Effector memory CD4-positive, alpha-beta T cell (primary cell): Measurements from ENCODE around the gene EMP1.
A peak's percentile ranks its signal among the peaks of the same experiment; 100 is the strongest.

Experiments
- DNase-seq, 3 donors: peaks; one replicate each; pipeline ENCODE4 v3.0.0-alpha.2; 2020
- H3K27ac ChIP-seq: 2 replicates; pipeline ENCODE4 v1.7.0; 2013; ENCODE audit warnings: mild to moderate bottlenecking, low read length, moderate library complexity; ENCODE audit not compliant: insufficient read depth, poor library complexity, severe bottlenecking
- H3K27me3 ChIP-seq: replicated peaks from 2 replicates; pipeline ENCODE4 v1.7.0; 2013; ENCODE audit warnings: mild to moderate bottlenecking, low read length; ENCODE audit not compliant: insufficient read depth, control insufficient read depth, poor library complexity, severe bottlenecking
- H3K36me3 ChIP-seq: 2 replicates; pipeline ENCODE4 v1.7.0; 2013; ENCODE audit warnings: mild to moderate bottlenecking, low read length, moderate library complexity; ENCODE audit not compliant: control insufficient read depth, insufficient read depth
- H3K4me1 ChIP-seq: 2 replicates; pipeline ENCODE4 v1.7.0; 2013; ENCODE audit warnings: low read length, mild to moderate bottlenecking; ENCODE audit not compliant: control insufficient read depth, insufficient read depth, poor library complexity, severe bottlenecking
- H3K4me3 ChIP-seq: 2 replicates; pipeline ENCODE4 v1.7.0; 2013; ENCODE audit warnings: low read length, low read depth, mild to moderate bottlenecking; ENCODE audit not compliant: insufficient read depth, poor library complexity, severe bottlenecking
- H3K9me3 ChIP-seq: 2 replicates; pipeline ENCODE4 v1.7.0; 2013; ENCODE audit warnings: mild to moderate bottlenecking, low read length, moderate library complexity; ENCODE audit not compliant: control insufficient read depth

EMP1 gene

DNA sequence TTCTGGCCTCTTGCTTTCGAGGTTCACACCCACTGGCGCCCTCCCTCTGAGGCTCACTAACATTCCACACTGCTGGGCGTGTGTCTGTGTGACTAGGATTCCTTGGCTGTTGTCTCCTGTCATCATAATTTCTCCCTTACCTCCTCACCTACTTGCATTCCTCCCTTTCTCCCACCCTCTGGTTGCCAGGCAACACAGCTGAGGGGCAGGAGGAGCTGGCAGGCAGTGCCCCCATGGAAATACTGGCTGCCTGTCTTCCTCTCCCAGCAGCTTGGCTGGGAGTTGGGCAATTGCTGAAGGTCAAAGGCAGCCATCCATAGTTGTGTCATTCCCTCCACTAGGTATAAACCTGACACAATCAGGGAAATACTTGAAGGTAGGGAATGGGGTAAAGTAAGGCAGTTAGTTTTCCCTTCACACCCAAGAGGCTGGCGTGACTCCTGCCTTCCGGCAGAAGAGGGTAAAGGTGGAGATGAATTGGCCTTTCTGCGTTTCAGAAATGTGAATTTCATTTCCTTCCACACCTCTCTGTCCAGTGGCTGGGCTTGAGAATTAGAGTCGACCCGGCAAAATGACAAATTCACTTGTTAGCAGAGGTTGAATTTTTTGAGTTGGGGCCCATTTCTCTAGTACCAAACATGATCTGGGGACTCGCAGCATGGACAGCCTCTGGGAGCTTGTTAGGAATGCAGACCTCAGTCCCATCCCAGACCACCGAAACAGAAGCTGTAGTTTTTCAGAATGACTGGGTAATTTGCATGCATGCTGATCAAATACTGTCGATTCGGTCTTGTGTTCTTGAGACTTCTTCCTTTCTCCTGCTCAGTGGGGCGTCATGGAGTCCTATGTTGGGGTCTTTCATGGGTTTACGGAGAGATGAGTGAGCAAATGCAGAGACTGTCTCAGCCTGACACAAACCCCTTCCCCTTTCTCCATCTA is 24.3 kb upstream of the EMP1 start:
- no peak overlapping the region for H3K4me3 ChIP-seq

DNA sequence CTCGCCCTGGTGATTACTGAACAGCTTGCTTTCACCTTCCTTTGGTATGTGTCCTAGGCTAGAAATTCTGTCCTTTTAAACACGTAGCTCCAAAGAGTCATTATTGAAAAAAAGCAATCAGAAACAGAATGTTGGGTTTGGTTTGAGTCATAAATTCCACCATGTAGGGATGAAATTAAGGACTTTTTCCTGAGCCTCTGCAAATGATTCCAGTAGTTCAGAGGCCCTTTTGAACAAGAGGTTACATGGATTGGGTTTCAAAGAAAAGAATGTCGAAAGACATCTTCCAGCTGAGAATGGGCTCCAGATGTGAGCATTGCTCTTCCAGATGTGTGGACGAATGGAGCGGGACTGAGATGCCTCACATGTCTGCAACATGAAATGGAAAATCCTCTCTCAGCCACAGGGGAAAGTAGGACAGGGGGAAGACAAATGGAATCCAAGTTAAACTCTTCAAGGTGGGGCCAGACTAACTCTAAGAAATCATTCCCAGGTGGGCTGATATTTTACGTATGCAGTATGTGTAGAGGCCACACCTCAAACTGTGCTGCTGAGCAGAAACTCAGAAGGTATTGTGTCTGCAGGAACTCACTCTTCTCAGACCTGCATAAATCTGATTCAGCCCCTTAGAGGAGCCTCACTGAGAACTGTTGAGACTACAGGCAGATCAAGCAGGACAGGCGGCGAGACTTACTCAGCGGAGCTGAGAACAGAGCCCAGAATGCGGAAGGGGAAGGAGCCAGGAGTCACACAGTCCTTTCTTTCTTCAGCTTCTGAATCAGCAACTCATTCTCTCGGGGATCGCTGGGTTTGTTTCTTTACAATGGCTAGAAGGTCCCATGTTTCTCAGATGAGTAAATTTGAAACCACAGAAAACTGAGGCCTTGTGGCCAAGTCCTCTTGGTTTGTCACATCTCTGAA is 23.3 kb upstream of the EMP1 start:
- no peak overlapping the region for H3K27ac ChIP-seq
- no peaks in the 10 kb centered on the region for H3K36me3 ChIP-seq
- DNase-seq: no peak
- H3K4me1 ChIP-seq: no peaks in the 10 kb centered on the region
- no peak overlapping the region for H3K4me3 ChIP-seq
- no peaks in the 10 kb centered on the region for H3K9me3 ChIP-seq
- no peaks in the 10 kb centered on the region for H3K27me3 ChIP-seq

More for the DNA sequence above, 24.3 kb upstream of the EMP1 start:
- Histone ChIP-seq H3K4me1 (no peaks in the 10 kb centered on the region), H3K27me3 (no peaks in the 10 kb centered on the region), H3K36me3 (no peaks in the 10 kb centered on the region), H3K27ac (no peak overlapping the region), H3K9me3 (no peaks in the 10 kb centered on the region)
- DNase-seq: no peak

DNA sequence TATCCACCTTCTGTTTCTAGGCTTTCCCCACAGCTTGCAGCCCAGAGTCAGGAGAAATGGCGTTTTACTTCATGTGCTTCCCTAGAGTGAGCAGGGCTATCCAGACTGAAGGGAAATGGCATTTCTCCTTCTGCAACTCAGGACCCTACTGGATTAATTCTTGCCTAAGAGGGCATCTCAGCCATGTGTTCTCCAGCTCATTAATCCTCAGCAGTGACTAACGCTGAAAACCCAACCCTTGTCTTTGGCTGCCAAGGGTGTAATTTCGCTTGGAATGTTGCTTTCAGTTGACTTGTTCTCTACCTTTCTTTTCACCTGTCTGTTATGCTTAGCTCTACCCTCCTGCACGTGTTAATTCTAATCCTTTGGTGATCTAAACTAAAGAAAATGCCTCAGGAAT is 21.0 kb upstream of the EMP1 start:
- no peaks in the 10 kb centered on the region for H3K36me3 ChIP-seq
- peaks cover 13% of the 10 kb centered on the region for H3K4me1 ChIP-seq
- H3K4me3 ChIP-seq: no peak overlapping the region
- no peak overlapping the region for H3K27ac ChIP-seq
- no peaks in the 10 kb centered on the region for H3K27me3 ChIP-seq
- DNase-seq: no peak
- H3K9me3 ChIP-seq: no peaks in the 10 kb centered on the region

GRCh38 chr12:13176256-13176655 is 20.3 kb upstream of the EMP1 start:
- Histone ChIP-seq H3K9me3 (no peaks in the 10 kb centered on the region), H3K36me3 (no peaks in the 10 kb centered on the region), H3K27ac (no peak overlapping the region), H3K27me3 (no peaks in the 10 kb centered on the region), H3K4me1 (peaks cover 13% of the 10 kb centered on the region), H3K4me3 (no peak overlapping the region)
- no peak for DNase-seq

DNA sequence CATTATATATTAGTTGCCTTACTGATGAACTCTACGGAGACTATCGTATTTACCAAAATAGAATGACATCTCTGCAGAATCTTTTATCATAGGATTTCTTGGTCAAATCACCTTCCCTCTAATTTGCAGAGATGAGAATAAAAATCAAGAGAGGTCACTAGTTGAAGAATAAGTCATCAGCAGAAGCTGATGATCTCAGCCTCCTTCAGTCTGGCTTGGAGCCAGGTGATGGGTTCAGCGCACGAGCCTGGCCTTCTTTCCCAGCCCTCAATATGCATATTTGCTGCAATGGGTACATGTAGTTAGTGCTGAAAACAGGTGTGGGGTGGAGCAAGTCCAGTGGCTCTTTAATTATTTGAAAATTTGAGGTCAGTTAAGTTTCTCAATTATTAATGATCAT is 19.2 kb upstream of the EMP1 start:
- no peak overlapping the region for H3K4me3 ChIP-seq
- no peak for DNase-seq
- no peaks in the 10 kb centered on the region for H3K36me3 ChIP-seq
- no peaks in the 10 kb centered on the region for H3K9me3 ChIP-seq
- H3K27me3 ChIP-seq: no peaks in the 10 kb centered on the region
- H3K27ac ChIP-seq: no peak overlapping the region
- H3K4me1 ChIP-seq: peaks cover 13% of the 10 kb centered on the region

- Histone ChIP-seq H3K27me3 (no peaks in the 10 kb centered on the region), H3K27ac (no peak overlapping the region), H3K4me1 (peaks cover 13% of the 10 kb centered on the region), H3K9me3 (no peaks in the 10 kb centered on the region), H3K36me3 (no peaks in the 10 kb centered on the region), H3K4me3 (no peak overlapping the region)
- DNase-seq: no peak
Observed at GRCh38 chr12:13177906-13178305, 18.6 kb upstream of the EMP1 start.

- Histone ChIP-seq H3K27me3 (no peaks in the 10 kb centered on the region), H3K4me3 (no peak overlapping the region), H3K27ac (no peak overlapping the region), H3K36me3 (no peaks in the 10 kb centered on the region), H3K4me1 (peaks cover 13% of the 10 kb centered on the region), H3K9me3 (no peaks in the 10 kb centered on the region)
- DNase-seq: no peak
Observed at GRCh38 chr12:13178568-13179210, 17.8 kb upstream of the EMP1 start.

GRCh38 chr12:13179211-13180074 is 17.1 kb upstream of the EMP1 start:
- Histone ChIP-seq H3K9me3 (no peaks in the 10 kb centered on the region), H3K4me1 (peaks cover 13% of the 10 kb centered on the region), H3K27ac (no peak overlapping the region), H3K27me3 (no peaks in the 10 kb centered on the region), H3K36me3 (no peaks in the 10 kb centered on the region), H3K4me3 (peak overlapping the region; percentile 23)
- DNase-seq: peak; percentile 6 to 27 (median 22)

GRCh38 chr12:13181375-13182070 is 15.0 kb upstream of the EMP1 start:
- DNase-seq: no peak
- no peak overlapping the region for H3K27ac ChIP-seq
- H3K27me3 ChIP-seq: no peaks in the 10 kb centered on the region
- H3K36me3 ChIP-seq: no peaks in the 10 kb centered on the region
- no peaks in the 10 kb centered on the region for H3K9me3 ChIP-seq
- no peak overlapping the region for H3K4me3 ChIP-seq
- H3K4me1 ChIP-seq: peaks cover 13% of the 10 kb centered on the region
